ENCODE measurements around the gene COX7A2L.

Gene COX7A2L

GRCh38 chr2:42310007-42310515 is 51.0 kb downstream of the COX7A2L start:
- Histone ChIP-seq H3K4me3 (ENCODE audit: insufficient read depth, low read length, poor library complexity, severe bottlenecking) (no peak overlapping the region), H2AFZ (ENCODE audit: low read depth, low read length, severe bottlenecking) (no peak overlapping the region), H3K9ac (ENCODE audit: low read length) (no peak overlapping the region), H3K36me3 (ENCODE audit: low read length) (peaks cover 3% of the 10 kb centered on the region; the same call in 1 of the 2 replicates), H3K4me2 (ENCODE audit: low read depth, low read length, poor library complexity, severe bottlenecking) (no peak overlapping the region), H3K27me3 (ENCODE audit: low read length) (no peaks in the 10 kb centered on the region), H3K9me3 (ENCODE audit: insufficient read depth, low read length) (no peaks in the 10 kb centered on the region), H3K79me2 (ENCODE audit: insufficient read depth, low read length) (no peaks in the 10 kb centered on the region), H3K9me2 (replicated peaks; ENCODE audit: insufficient read depth, low read length) (no peaks in the 10 kb centered on the region), H3K27ac (ENCODE audit: low read depth, low read length) (no peak overlapping the region), H4K20me1 (ENCODE audit: low read depth, low read length) (no peaks in the 10 kb centered on the region), H3F3A (ENCODE audit: insufficient read depth) (no peaks in the 10 kb centered on the region)
- no peak for TF ChIP-seq CTCF (IDR thresholded peaks at IDR 0.05; ENCODE audit: insufficient read depth, low read length, poor library complexity, severe bottlenecking)
- no peak for TF ChIP-seq EZH2phosphoT487 (conservative IDR thresholded peaks at IDR 0.05; ENCODE audit: low read length)

GRCh38 chr2:42309366-42309765 is 51.7 kb downstream of the COX7A2L start:
- H3K4me3 ChIP-seq (ENCODE audit: insufficient read depth, low read length, poor library complexity, severe bottlenecking) = no peak overlapping the region
- no peak for TF ChIP-seq CTCF (IDR thresholded peaks at IDR 0.05; ENCODE audit: insufficient read depth, low read length, poor library complexity, severe bottlenecking)
- no peak for TF ChIP-seq EZH2phosphoT487 (conservative IDR thresholded peaks at IDR 0.05; ENCODE audit: low read length)
- H3F3A ChIP-seq (ENCODE audit: insufficient read depth) = no peaks in the 10 kb centered on the region
- H3K27ac ChIP-seq (ENCODE audit: low read depth, low read length) = no peak overlapping the region
- H3K9me2 ChIP-seq (replicated peaks; ENCODE audit: insufficient read depth, low read length) = no peaks in the 10 kb centered on the region
- no peaks in the 10 kb centered on the region for H3K9me3 ChIP-seq (ENCODE audit: insufficient read depth, low read length)
- H2AFZ ChIP-seq (ENCODE audit: low read depth, low read length, severe bottlenecking) = no peak overlapping the region
- no peak overlapping the region for H3K9ac ChIP-seq (ENCODE audit: low read length)
- no peak overlapping the region for H3K4me2 ChIP-seq (ENCODE audit: low read depth, low read length, poor library complexity, severe bottlenecking)
- H4K20me1 ChIP-seq (ENCODE audit: low read depth, low read length) = no peaks in the 10 kb centered on the region
- peaks cover 3% of the 10 kb centered on the region; the same call in 1 of the 2 replicates for H3K36me3 ChIP-seq (ENCODE audit: low read length)
- no peaks in the 10 kb centered on the region for H3K79me2 ChIP-seq (ENCODE audit: insufficient read depth, low read length)
- H3K27me3 ChIP-seq (ENCODE audit: low read length) = no peaks in the 10 kb centered on the region

- Histone ChIP-seq H3K4me2 (ENCODE audit: low read depth, low read length, poor library complexity, severe bottlenecking) (no peak overlapping the region), H3K79me2 (ENCODE audit: insufficient read depth, low read length) (no peaks in the 10 kb centered on the region), H3K4me3 (ENCODE audit: insufficient read depth, low read length, poor library complexity, severe bottlenecking) (no peak overlapping the region), H3K27me3 (ENCODE audit: low read length) (no peaks in the 10 kb centered on the region), H3K9me2 (replicated peaks; ENCODE audit: insufficient read depth, low read length) (no peaks in the 10 kb centered on the region), H3F3A (ENCODE audit: insufficient read depth) (no peaks in the 10 kb centered on the region), H3K9me3 (ENCODE audit: insufficient read depth, low read length) (no peaks in the 10 kb centered on the region), H3K36me3 (ENCODE audit: low read length) (peaks cover 9% of the 10 kb centered on the region), H4K20me1 (ENCODE audit: low read depth, low read length) (no peaks in the 10 kb centered on the region), H3K9ac (ENCODE audit: low read length) (no peak overlapping the region), H2AFZ (ENCODE audit: low read depth, low read length, severe bottlenecking) (no peak overlapping the region), H3K27ac (ENCODE audit: low read depth, low read length) (no peak overlapping the region)
- TF ChIP-seq EZH2phosphoT487 (conservative IDR thresholded peaks at IDR 0.05; ENCODE audit: low read length) (no peak), CTCF (IDR thresholded peaks at IDR 0.05; ENCODE audit: insufficient read depth, low read length, poor library complexity, severe bottlenecking) (no peak)
Observed at GRCh38 chr2:42307180-42307579, 53.8 kb downstream of the COX7A2L start.

Measured in SU-DHL-6 (cell line).